Thyroid gland (tissue), 4 donors: ENCODE measurements around the gene KMT5C.

Source experiments
- CTCF ChIP-seq, 6 experiments: fragments of 200-600 bp in 3 of 6; fragments of 450-650 bp in 3 of 6; sonication (generic) in 3 of 6; IDR thresholded peaks; one replicate each; pipeline ENCODE4 v1.5.1; 2016 to 2019; ENCODE audit warnings: antibody characterized with exemption in 6 of 6, mild to moderate bottlenecking in 2 of 6, inconsistent platforms in 1 of 6, moderate library complexity in 1 of 6
- POLR2A ChIP-seq, 2 donors: fragments of 450-650 bp; IDR thresholded peaks; one replicate each; pipeline ENCODE4 v1.6.1; 2017; ENCODE audit warnings: antibody characterized with exemption in 2 of 2, mild to moderate bottlenecking in 2 of 2, moderate library complexity in 1 of 2

- no peak for TF ChIP-seq CTCF (IDR thresholded peaks at IDR 0.05)
- no peak for TF ChIP-seq POLR2A (IDR thresholded peaks at IDR 0.05)
These were observed 36.2 kb upstream of the KMT5C start for GRCh38 chr19:55303477-55303876.
